HG03575 (cell line): ENCODE measurements around the gene XYLT2.
"Not testable (repeated sequence)": the region's sequence is repeated elsewhere in the genome, so short reads cannot be mapped to it uniquely, and the experiment has no call there.

Source experiments
- ATAC-seq: cut with Tn5 transposase; IDR thresholded peaks from one replicate; pipeline ENCODE4 v1.9.1; 2021; ENCODE audit not compliant: unreplicated experiment, insufficient number of reproducible peaks, low FRiP score; ENCODE audit errors: extremely low read depth

XYLT2 gene

DNA sequence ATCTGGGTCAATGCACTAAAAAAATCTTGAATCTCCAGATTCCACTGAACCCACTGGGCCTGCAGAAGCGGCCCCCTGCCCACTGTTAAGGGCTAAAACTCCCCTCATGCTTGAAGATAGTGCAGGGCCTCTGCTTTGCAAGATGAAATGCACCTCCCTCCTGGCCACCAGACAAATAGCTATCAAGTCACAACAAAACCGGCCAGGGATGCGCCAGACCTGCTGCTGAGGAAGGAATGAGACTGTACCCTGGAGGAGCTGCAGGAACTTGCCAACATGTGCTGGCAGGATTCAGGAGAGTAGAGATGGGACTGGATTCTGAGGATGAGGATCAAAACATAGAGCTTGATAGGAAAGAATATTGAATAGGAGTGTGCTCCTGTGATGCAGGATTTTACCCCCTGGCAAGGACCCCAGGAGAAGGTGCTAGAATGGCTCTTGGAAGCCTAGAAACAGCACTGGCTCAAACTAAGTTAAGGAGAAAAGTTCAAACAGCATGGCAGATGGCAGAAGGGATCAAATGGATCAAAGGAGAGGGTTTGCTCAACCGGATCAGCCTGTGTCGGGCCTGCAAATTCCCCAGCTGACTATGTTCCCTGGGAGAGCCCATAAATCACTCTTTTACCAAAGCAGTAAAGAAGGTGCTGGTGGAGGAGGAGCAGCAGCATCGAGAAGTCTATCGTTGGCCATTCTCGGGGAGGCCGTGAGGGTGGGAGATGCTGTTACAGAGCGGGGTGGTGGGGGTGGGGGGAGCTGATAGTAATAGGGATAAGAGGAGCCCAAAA is 27.2 kb upstream of the XYLT2 start:
- ATAC-seq, result no peak

DNA sequence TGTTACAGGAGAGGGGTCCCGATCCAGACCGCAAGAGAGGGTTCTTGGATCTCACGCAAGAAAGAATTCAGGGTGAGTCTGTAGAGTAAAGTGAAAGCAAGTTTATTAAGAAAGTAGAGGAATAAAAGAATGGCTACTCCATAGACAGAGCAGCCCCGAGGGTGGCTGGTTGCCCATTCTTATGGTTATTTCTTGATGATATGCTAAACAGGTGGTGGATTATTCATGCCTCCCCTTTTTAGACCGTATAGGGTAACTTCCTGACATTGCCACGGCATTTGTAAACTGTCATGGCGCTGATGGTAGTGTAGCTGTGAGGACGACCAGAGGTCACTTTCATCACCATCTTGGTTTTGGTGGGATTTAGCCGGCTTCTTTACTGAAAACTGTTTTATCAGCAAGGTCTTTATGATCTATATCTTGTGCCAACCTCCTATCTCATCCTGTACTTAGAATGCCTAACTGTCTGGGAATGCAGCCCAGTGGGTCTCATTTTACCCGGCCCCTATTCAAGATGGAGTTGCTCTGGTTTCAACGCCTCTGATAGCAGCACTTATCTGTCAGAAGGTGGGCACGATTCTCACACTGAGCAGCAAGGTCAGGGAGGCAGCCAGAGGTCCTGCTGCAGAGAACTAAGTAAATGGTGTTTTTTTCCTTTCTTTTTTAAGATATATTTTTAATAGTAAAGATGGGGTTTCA is 26.5 kb upstream of the XYLT2 start:
- ATAC-seq, result no peak

DNA sequence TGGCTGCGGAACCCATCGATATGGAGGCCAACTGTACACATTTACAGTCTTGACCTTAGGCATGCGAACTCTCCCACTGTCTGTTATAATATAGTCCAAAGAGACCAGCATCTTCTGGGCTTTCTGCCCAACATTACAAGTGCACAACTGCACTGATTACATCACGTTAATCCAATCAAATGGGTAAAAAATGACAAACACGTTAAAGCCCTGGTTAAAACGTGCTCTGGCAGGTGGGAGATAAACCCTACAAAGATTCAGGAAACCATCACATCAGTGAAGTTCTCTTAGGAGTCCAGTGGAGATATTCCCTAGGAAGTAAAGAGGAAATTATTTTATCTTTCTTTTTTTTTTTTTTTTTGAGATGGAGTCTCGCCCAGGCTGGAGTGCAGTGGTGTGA is 23.7 kb upstream of the XYLT2 start:
- ATAC-seq, result no peak

- no peak for ATAC-seq
Measured at GRCh38 chr17:50323060-50323459, 22.9 kb upstream of the XYLT2 start.

DNA sequence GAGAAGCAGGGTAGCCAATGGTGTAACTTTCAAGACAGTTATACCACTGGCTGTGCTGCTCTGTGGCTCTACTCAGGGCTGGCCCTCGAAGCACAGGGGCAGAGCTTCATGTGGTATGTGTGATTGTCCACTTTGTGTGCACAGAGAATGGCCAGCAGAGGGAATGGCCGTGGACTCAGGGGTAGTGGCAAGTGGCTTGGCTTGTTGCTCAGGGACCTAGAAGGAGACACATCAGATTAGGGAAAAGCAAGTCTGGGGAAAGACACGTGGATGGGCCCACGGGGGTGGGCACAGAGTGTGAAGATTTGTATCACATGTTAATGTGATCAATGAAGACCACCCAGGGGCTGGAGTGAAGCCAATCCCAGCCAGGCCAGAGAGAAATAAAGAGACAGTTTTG is 20.0 kb upstream of the XYLT2 start:
- no peak for ATAC-seq

- no peak for ATAC-seq
Measured at GRCh38 chr17:50326831-50327364, 19.0 kb upstream of the XYLT2 start.

GRCh38 chr17:50328363-50329325 is 17.3 kb upstream of the XYLT2 start:
- ATAC-seq, result no peak

GRCh38 chr17:50329716-50330115 is 16.2 kb upstream of the XYLT2 start:
- ATAC-seq, result no peak

GRCh38 chr17:50330151-50330775 is 15.7 kb upstream of the XYLT2 start:
- no peak for ATAC-seq

DNA sequence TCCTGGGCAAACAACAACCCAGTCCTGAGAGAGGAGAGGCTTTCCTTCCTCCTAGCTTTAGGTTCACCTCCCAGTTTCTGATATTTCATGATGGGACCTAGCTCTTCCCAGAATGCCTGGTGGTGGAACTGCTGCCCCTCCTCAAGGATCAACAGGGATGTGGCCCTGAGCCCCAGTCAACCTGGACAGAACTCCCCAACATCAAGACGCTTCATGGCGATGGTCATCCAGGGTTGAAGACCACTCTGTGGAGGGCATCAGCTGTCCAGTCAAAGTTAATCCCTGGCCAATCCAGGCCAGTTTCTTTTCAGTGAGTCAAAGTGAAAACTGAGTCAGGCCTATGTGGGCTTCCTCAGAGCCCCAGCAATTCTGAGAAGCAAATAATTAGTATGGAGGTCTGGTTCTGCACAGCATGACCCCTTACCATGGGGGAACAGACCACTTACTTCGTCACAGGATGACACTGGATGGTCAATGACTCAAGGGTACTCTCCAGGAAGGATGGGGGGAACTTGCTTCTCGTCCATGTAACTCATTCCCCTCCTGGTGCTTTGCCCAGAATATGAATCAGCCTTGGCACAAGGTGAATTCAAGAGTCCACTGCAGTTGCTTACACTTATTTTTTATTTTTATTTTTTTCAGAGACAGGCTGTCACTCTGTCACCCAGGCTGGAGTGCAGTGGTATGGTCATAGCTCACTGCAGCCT is 14.7 kb upstream of the XYLT2 start:
- ATAC-seq, result no peak

DNA sequence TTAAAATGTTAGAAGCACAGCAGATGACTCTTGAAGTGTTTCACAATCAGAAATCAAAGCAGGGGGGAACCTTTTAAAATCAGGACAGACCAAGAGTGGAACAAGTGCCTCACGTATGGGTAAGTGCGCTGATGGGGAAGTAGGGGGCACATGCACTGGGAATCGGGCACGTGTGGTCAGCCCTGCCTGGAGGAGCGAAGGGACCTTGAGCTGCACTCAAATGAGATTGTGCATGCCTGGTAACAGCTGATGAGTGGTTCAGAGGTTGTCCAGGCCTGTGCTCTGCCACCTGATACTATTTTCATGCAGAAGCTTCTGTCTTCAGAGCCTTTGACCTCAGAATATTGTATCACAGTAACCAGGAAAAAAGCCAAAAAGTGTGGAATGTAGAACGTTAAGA is 13.7 kb upstream of the XYLT2 start:
- no peak for ATAC-seq

DNA sequence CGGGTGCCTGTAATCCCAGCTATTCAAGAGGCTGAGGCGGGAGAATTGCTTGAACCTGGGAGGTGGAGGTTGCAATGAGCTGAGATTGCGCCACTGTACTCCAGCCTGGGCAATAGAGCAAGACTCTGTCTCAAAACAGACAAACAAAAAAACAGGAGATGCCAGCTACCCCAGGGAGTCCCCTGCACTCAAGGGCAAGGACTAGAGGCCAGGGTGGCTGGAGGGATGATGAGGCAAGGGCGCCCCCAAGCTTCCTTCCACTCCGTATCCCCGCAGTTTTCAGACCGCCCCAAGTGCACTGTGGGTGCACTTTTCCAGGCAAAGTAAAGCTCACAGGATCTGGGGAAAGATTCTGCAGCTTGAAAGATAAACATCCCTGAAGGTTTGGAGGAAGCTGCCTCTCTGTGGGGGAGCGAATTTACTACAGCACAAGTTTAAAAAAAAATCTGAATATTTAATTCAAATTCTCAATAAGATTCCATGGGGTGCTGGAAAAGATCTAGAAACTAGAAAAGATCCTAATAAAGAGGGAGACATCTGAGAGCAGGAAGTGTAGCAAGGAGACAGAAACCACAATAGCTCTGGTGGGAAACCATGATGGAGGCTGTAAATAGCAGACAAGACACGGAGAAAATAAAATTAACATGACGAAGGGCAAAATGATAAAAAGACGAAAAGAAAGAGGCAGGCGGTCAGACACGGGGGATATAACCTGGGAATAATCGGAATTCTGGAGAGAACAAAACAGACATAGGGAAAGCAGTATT is 12.5 kb upstream of the XYLT2 start:
- not testable (repeated sequence) for ATAC-seq

- ATAC-seq, result no peak
Measured at GRCh38 chr17:50337956-50338355, 8.0 kb upstream of the XYLT2 start.

GRCh38 chr17:50338645-50339044 is 7.3 kb upstream of the XYLT2 start:
- no peak for ATAC-seq

DNA sequence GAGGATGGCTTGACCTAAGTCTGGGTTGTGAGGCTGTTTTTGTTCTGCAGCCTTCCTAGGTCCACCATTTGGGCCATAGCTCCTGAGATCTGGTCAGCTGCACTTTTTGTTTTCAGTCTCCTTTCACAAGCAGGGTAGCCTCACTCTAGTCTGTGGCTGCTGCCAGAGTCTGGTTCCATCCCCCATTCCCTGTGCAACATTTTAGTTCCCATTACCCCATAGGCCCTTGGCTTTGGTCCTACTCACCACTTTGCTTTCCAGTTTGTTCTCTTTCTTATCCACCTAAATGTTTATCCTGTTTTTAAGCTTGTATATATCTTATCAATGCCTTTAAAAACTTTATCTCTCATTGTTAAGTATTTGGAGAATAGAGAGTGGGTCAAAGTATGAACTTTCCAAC is 6.5 kb upstream of the XYLT2 start:
- ATAC-seq, result no peak

DNA sequence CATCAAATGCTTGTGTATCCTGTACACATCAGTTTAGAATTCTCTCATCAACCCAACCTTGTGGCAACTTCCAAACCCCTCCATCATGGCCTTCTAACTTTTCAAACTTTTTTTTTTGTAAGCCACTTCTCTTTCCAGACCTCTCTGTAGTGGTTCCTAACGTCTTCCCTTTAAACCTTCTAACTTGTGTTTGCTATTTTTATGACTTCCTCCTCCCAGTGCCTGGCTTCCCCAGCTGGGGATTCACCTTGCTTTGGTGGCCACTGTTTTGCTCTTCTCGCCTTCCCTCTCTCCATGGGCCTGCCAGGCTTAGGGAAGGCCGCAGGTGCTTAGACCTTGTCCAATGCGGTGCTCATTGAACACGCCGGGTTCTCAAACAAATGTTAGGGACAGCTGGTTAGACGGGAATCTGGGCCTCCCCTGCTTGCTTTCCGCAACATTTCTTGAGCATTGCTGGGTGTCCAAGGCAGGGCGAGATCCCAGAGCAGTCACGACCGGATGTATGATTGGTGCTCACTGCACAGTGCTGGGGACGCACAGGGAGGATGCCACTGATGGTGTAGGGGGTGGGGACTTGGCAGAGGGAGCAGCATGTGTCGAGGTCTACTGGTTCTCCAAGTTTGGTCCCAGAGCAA is 1.1 kb upstream of the XYLT2 start:
- ATAC-seq, result no peak
